Liver (tissue), 9 donors: ENCODE data around the gene PPP6R1. TPM values are rescaled to one million over a fixed set of nuclear protein-coding genes. Genes with fewer than 3 reads are reported as not detected.

Source experiments
- DNase-seq: peaks from one replicate; pipeline ENCODE4 v3.0.0-alpha.2; 2017; ENCODE audit warnings: low spot score
- H3K27ac ChIP-seq, 2 donors: one replicate each; pipeline ENCODE4 v1.7.0; 2013; ENCODE audit warnings: inconsistent platforms in 2 of 2, low read length in 2 of 2, control low read depth in 1 of 2, low read depth in 1 of 2, mild to moderate bottlenecking in 1 of 2
- H3K27me3 ChIP-seq, 4 donors: one replicate each; pipeline versions ENCODE4 v1.6.1 to v1.7.0; 2013; ENCODE audit warnings: low read length in 3 of 4, inconsistent platforms in 1 of 4, mild to moderate bottlenecking in 1 of 4, moderate library complexity in 1 of 4; ENCODE audit not compliant: control insufficient read depth in 4 of 4, insufficient read depth in 4 of 4
- H3K36me3 ChIP-seq, 4 donors: one replicate each; pipeline versions ENCODE4 v1.6.1 to v1.7.0; 2013; ENCODE audit warnings: low read length in 3 of 4, mild to moderate bottlenecking in 3 of 4, low read depth in 1 of 4, moderate library complexity in 1 of 4; ENCODE audit not compliant: control insufficient read depth in 4 of 4, insufficient read depth in 3 of 4
- H3K4me1 ChIP-seq, 4 donors: one replicate each; pipeline versions ENCODE4 v1.6.1 to v1.7.0; 2013; ENCODE audit warnings: low read length in 3 of 4, mild to moderate bottlenecking in 3 of 4, moderate library complexity in 1 of 4; ENCODE audit not compliant: control insufficient read depth in 4 of 4, insufficient read depth in 4 of 4
- H3K4me3 ChIP-seq, 3 donors: one replicate each; pipeline versions ENCODE4 v1.6.1 to v1.7.0; 2013; ENCODE audit warnings: low read length in 3 of 3, control low read depth in 1 of 3, low read depth in 1 of 3, mild to moderate bottlenecking in 1 of 3
- H3K9ac ChIP-seq, 2 donors: one replicate each; pipeline ENCODE4 v1.7.0; 2013; ENCODE audit warnings: low read length in 2 of 2, mild to moderate bottlenecking in 2 of 2, moderate library complexity in 2 of 2, control low read depth in 1 of 2, low read depth in 1 of 2
- H3K9me3 ChIP-seq, 4 donors: one replicate each; pipeline versions ENCODE4 v1.6.1 to v1.7.0; 2013; ENCODE audit warnings: low read length in 3 of 4; ENCODE audit not compliant: control insufficient read depth in 4 of 4
- EGR1 ChIP-seq, 2 donors: IDR thresholded peaks; 2 replicates each; pipeline ENCODE4 v1.6.1; 2016 to 2018; ENCODE audit warnings: antibody characterized with exemption in 2 of 2, low read depth in 2 of 2
- FOXA2 ChIP-seq: IDR thresholded peaks from 2 replicates; pipeline ENCODE4 v1.6.1; 2016; ENCODE audit warnings: antibody characterized with exemption
- GABPA ChIP-seq, 2 donors: IDR thresholded peaks in 1 of 2; conservative IDR thresholded peaks in 1 of 2; 2 replicates each; pipeline ENCODE4 v1.6.1; 2016; ENCODE audit warnings: antibody characterized with exemption in 2 of 2, mild to moderate bottlenecking in 1 of 2, moderate library complexity in 1 of 2
- HNF4A ChIP-seq, 2 donors: conservative IDR thresholded peaks; 2 replicates each; pipeline ENCODE4 v1.6.1; 2016; ENCODE audit warnings: antibody characterized with exemption in 2 of 2, mild to moderate bottlenecking in 2 of 2
- JUND ChIP-seq, 2 donors: IDR thresholded peaks; 2 replicates each; pipeline ENCODE4 v1.6.1; 2016; ENCODE audit warnings: antibody characterized with exemption in 2 of 2
- MAX ChIP-seq: IDR thresholded peaks from 2 replicates; pipeline ENCODE4 v1.6.1; 2016; ENCODE audit warnings: antibody characterized with exemption
- NR2F2 ChIP-seq: IDR thresholded peaks from 2 replicates; pipeline ENCODE4 v1.6.1; 2016; ENCODE audit warnings: antibody characterized with exemption
- RAD21 ChIP-seq, 2 donors: IDR thresholded peaks; 2 replicates each; pipeline ENCODE4 v1.6.1; 2016; ENCODE audit warnings: antibody characterized with exemption in 2 of 2, mild to moderate bottlenecking in 2 of 2
- REST ChIP-seq: IDR thresholded peaks from 2 replicates; pipeline ENCODE4 v1.6.1; 2016; ENCODE audit warnings: antibody characterized with exemption, mild to moderate bottlenecking
- RXRA ChIP-seq, 2 donors: IDR thresholded peaks; 2 replicates each; pipeline ENCODE4 v1.6.1; 2017 to 2018; ENCODE audit warnings: antibody characterized with exemption in 2 of 2, mild to moderate bottlenecking in 1 of 2
- SP1 ChIP-seq: IDR thresholded peaks from 2 replicates; pipeline ENCODE4 v1.6.1; 2018; ENCODE audit warnings: antibody characterized with exemption, mild to moderate bottlenecking
- TAF1 ChIP-seq: conservative IDR thresholded peaks from 2 replicates; pipeline ENCODE4 v1.6.1; 2016; ENCODE audit warnings: antibody characterized with exemption, mild to moderate bottlenecking
- YY1 ChIP-seq: IDR thresholded peaks from 2 replicates; pipeline ENCODE4 v1.6.1; 2016; ENCODE audit warnings: antibody characterized with exemption, mild to moderate bottlenecking
- WGBS: extraction: QIAGEN DNeasy Blood & Tissue Kit; methylation state at CpG from one replicate; pipeline ENCODE4 v1.1.7; 2013; 5-methylcytosine and 5-hydroxymethylcytosine counted together
- polyA plus RNA-seq, 2 donors: library from polyadenylated mRNA; stranded (reverse) in 1 of 2; unstranded in 1 of 2; fragments of 200-250 nt in 1 of 2; fragments of >200 nt in 1 of 2; fragmentation: Nextera tagmentation in 1 of 2; extraction: Ambion mirVana in 1 of 2; gene quantifications; one replicate each; pipeline versions ENCODE4 v1.2.1 to v1.2.3, GENCODE V29; 2013 to 2015
- total RNA-seq, 2 donors: library from RNA; depleted of rRNA; stranded (reverse); fragments of >200 nt; gene quantifications; one replicate each; pipeline ENCODE4 v1.2.3, GENCODE V29; 2014
- TF ChIP-seq, protein P1 (sequence below): fragments of 150-350 bp; IDR thresholded peaks from 2 replicates; pipeline ENCODE4 v1.5.1; 2017; ENCODE audit warnings: improper control_type of control experiment, low read depth, low read length; ENCODE audit not compliant: missing input control
- TF ChIP-seq, protein P2 (sequence below): IDR thresholded peaks from 2 replicates; pipeline ENCODE4 v1.6.1; 2016; ENCODE audit warnings: antibody characterized with exemption
- donor health status: healthy.
- donor health status: healthy.
- donor health status: healthy.
- donor health status: healthy.
- donor health status: healthy.

Gene PPP6R1
- total and polyA plus RNA-seq, 4 donors = 5.5 to 40.1 (median 22.5) TPM

DNA sequence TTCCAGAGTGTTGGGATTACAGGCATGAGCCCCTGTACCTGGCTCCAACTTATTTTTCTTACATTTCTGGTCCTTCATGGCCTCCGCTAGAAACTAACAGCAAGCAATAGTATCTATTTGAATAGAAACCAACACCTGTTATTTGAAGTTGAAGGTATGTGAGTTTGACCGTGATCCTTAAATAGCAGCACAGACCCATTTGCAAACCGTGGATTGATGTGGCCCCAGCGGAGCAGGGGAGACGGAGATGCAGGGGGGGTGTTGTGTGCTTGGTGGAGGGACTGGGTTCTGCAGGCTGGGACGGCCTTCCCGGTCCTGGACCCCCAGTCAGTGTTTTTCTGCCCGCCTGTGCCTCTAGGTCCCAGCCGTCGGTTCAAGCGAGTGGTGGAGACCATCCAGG, 49.5 kb upstream of the PPP6R1 start:
- H3K36me3 ChIP-seq = no peaks in the 10 kb centered on the region
- TF ChIP-seq RAD21 (IDR thresholded peaks at IDR 0.05) = no peak
- H3K27ac ChIP-seq = no peak overlapping the region
- H3K9me3 ChIP-seq = no peaks in the 10 kb centered on the region
- WGBS = 92% methylated on average over 11 of the region's 11 CpGs
- no peak overlapping the region for H3K4me3 ChIP-seq
- no peak overlapping the region for H3K9ac ChIP-seq
- DNase-seq = no peak
- H3K27me3 ChIP-seq = peaks cover 0 to 4% (median 0%) of the 10 kb centered on the region in 4 donors
- no peaks in the 10 kb centered on the region for H3K4me1 ChIP-seq

DNA sequence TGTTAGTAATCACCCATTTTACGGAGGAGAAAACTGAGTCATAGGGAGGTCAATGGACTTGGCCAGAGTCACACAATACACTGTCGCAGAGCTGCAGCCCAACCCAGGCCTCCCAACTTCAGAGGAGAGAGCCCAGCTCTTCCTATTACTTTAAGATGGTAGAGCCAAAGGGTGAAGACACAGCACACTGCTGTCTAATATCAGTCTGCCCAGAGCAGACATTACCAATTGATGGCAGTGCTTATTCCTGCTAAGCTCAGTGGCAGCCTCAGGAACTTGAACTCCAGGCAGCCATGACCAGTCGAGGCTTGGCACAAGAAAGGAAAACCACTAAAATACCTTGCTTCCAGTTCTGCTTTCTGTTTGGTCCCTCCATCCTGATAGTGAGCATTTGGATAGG, 47.9 kb upstream of the PPP6R1 start:
- WGBS = 66% methylated on average over 3 of the region's 3 CpGs
- no peaks in the 10 kb centered on the region for H3K36me3 ChIP-seq
- H3K4me3 ChIP-seq = no peak overlapping the region

DNA sequence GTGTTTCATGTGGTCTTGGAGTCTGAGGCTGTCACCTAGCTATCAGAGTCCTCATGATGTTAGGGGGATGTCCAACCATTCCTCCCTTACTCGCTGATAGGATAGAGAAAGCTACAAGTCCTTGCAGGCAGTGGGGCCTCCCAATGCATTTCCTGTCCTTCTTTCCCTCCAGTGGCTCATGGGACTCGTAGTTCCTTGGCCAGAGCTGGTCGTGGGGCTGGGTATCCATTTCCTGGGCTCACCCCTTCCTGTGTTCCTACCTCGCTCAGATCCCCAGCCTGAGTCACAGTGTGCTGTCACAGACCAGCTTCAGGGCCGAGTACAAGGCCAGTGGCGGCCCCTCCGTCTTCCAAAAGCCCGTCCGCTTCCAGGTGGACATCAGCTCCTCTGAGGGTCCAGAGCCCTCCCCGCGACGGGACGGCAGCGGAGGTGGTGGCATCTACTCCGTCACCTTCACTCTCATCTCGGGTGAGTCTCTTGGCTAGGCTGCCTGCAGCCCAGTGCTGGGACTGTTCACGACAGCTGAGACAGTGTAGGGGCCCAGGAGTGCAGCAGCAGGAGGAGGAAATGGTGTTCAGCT, 47.3 kb upstream of the PPP6R1 start:
- Histone ChIP-seq H3K27ac (no peak overlapping the region), H3K9ac (no peak overlapping the region)
- no peak for TF ChIP-seq RAD21 (IDR thresholded peaks at IDR 0.05)
- TF ChIP-seq YY1 = no peak
- no peak for TF ChIP-seq NR2F2
- TF ChIP-seq MAX = no peak
- TF ChIP-seq RXRA (IDR thresholded peaks at IDR 0.05) = no peak
- TF ChIP-seq, protein P1, sequence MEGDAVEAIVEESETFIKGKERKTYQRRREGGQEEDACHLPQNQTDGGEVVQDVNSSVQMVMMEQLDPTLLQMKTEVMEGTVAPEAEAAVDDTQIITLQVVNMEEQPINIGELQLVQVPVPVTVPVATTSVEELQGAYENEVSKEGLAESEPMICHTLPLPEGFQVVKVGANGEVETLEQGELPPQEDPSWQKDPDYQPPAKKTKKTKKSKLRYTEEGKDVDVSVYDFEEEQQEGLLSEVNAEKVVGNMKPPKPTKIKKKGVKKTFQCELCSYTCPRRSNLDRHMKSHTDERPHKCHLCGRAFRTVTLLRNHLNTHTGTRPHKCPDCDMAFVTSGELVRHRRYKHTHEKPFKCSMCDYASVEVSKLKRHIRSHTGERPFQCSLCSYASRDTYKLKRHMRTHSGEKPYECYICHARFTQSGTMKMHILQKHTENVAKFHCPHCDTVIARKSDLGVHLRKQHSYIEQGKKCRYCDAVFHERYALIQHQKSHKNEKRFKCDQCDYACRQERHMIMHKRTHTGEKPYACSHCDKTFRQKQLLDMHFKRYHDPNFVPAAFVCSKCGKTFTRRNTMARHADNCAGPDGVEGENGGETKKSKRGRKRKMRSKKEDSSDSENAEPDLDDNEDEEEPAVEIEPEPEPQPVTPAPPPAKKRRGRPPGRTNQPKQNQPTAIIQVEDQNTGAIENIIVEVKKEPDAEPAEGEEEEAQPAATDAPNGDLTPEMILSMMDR = no peak
- TF ChIP-seq JUND (IDR thresholded peaks at IDR 0.05) = no peak
- TF ChIP-seq GABPA (IDR thresholded peaks at IDR 0.05 in 1 of 2, conservative IDR thresholded peaks at IDR 0.05 in 1 of 2) = no peak
- TF ChIP-seq SP1 = no peak
- no peak for TF ChIP-seq REST
- TF ChIP-seq TAF1 = no peak

More for the DNA sequence above, 47.9 kb upstream of the PPP6R1 start:
- no peaks in the 10 kb centered on the region for H3K9me3 ChIP-seq
- no peak overlapping the region for H3K9ac ChIP-seq
- no peak for DNase-seq
- H3K27me3 ChIP-seq = peaks cover 0 to 4% (median 0%) of the 10 kb centered on the region in 4 donors
- peaks cover 0 to 3% (median under 1%) of the 10 kb centered on the region in 4 donors for H3K4me1 ChIP-seq
- H3K27ac ChIP-seq = no peak overlapping the region
- no peak for TF ChIP-seq EGR1 (IDR thresholded peaks at IDR 0.05; ENCODE audit: low read depth in 2 of 2)
- TF ChIP-seq RXRA (IDR thresholded peaks at IDR 0.05) = no peak
- TF ChIP-seq GABPA (IDR thresholded peaks at IDR 0.05 in 1 of 2, conservative IDR thresholded peaks at IDR 0.05 in 1 of 2) = no peak
- TF ChIP-seq, protein P2, sequence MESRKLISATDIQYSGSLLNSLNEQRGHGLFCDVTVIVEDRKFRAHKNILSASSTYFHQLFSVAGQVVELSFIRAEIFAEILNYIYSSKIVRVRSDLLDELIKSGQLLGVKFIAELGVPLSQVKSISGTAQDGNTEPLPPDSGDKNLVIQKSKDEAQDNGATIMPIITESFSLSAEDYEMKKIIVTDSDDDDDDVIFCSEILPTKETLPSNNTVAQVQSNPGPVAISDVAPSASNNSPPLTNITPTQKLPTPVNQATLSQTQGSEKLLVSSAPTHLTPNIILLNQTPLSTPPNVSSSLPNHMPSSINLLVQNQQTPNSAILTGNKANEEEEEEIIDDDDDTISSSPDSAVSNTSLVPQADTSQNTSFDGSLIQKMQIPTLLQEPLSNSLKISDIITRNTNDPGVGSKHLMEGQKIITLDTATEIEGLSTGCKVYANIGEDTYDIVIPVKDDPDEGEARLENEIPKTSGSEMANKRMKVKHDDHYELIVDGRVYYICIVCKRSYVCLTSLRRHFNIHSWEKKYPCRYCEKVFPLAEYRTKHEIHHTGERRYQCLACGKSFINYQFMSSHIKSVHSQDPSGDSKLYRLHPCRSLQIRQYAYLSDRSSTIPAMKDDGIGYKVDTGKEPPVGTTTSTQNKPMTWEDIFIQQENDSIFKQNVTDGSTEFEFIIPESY = no peak
- no peak for TF ChIP-seq HNF4A (conservative IDR thresholded peaks at IDR 0.05)
- TF ChIP-seq FOXA2 = no peak
- TF ChIP-seq, protein P1 = no peak
- TF ChIP-seq YY1 = no peak

More for the DNA sequence above, 47.3 kb upstream of the PPP6R1 start:
- Histone ChIP-seq H3K4me3 (no peak overlapping the region), H3K27me3 (no peaks in the 10 kb centered on the region), H3K9me3 (no peaks in the 10 kb centered on the region), H3K36me3 (no peaks in the 10 kb centered on the region), H3K4me1 (peaks cover 0 to 7% (median 3%) of the 10 kb centered on the region in 4 donors)
- no peak for DNase-seq
- WGBS = 87% methylated on average over 17 of the region's 17 CpGs
